AG10803 (cell line): Measurements from ENCODE around the gene CHRNB4.

ENCODE experiments used
- DNase-seq: peaks from one replicate; pipeline ENCODE4 v3.0.0; 2010; ENCODE audit warnings: low read depth
- H3K4me3 ChIP-seq: 2 replicates; pipeline ENCODE4 v1.5.1; 2011; ENCODE audit warnings: mild to moderate bottlenecking, low read length, control low read depth
- TF ChIP-seq, protein P1 (sequence below): conservative IDR thresholded peaks from 2 replicates; pipeline ENCODE4 v1.5.1; 2011; ENCODE audit warnings: mild to moderate bottlenecking, low read length, control low read depth, inconsistent platforms

CHRNB4 gene

DNA sequence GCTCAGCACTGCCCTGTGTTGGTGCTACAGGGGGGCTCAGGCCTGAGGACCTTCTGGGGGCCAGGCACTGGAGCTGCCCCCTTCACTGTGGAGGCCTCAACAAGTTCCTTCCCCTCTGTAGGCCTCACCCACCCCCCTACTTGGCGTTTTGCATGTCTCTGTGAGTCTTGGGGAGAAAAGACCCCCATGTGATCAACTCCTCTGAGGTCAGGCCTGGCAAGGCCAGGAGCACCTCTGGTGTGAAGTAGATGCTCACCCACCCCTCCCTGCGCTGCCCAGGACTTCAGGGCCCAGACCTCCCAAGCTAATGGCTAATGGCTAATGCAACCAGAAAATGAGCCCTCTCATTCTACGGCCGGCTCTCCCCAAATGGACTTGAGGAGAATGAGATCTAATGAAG is 34.2 kb upstream of the CHRNB4 start:
- TF ChIP-seq, protein P1, sequence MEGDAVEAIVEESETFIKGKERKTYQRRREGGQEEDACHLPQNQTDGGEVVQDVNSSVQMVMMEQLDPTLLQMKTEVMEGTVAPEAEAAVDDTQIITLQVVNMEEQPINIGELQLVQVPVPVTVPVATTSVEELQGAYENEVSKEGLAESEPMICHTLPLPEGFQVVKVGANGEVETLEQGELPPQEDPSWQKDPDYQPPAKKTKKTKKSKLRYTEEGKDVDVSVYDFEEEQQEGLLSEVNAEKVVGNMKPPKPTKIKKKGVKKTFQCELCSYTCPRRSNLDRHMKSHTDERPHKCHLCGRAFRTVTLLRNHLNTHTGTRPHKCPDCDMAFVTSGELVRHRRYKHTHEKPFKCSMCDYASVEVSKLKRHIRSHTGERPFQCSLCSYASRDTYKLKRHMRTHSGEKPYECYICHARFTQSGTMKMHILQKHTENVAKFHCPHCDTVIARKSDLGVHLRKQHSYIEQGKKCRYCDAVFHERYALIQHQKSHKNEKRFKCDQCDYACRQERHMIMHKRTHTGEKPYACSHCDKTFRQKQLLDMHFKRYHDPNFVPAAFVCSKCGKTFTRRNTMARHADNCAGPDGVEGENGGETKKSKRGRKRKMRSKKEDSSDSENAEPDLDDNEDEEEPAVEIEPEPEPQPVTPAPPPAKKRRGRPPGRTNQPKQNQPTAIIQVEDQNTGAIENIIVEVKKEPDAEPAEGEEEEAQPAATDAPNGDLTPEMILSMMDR: no peak
- no peak for DNase-seq
- no peak overlapping the region for H3K4me3 ChIP-seq

DNA sequence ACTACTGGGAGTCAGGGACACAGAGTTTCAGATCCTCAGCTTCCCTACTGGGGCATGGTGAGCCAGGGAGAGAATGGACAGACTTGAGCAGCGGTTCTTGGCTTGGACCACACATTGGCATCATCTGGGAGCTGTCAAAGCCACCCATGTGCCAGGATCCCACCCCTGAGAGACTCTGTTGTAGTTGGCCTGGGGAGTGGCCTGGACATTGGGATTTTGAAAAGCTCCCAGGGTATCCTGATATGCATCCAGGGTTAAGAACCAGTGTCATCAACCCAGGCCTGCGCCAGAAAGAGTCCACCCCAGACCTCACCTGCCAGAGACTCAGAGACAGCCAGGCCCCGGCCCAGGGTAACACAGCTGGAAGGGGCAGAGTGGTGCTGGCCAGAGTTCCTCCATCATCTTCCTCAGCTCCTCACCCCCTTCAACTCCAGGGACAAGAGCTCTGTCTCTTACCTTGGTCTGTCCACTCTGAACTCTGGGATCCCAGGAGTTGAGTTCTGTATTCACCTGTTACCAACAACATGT is 33.0 kb upstream of the CHRNB4 start:
- TF ChIP-seq, protein P1: no peak
- no peak overlapping the region for H3K4me3 ChIP-seq
- no peak for DNase-seq

DNA sequence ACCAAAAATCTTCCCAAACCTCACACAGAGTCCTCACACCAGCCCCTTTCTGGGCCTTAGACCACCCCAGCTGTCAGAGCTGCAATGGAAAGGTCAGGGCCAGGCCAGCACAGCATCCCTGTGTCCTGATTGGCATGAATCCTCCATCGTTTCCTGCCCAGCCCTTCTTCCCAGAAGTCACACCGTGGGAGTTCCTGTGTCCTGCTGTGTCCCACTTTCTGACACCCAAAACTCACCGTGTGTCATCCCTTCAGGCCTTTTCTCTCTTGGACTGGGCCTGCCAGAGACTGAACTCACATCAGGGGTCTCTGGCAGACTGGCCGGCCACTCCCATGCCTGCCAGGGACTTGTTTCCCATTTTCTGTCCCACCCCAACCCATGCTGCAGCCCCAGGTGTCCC is 32.5 kb upstream of the CHRNB4 start:
- H3K4me3 ChIP-seq: no peak overlapping the region
- TF ChIP-seq, protein P1: no peak
- no peak for DNase-seq

DNA sequence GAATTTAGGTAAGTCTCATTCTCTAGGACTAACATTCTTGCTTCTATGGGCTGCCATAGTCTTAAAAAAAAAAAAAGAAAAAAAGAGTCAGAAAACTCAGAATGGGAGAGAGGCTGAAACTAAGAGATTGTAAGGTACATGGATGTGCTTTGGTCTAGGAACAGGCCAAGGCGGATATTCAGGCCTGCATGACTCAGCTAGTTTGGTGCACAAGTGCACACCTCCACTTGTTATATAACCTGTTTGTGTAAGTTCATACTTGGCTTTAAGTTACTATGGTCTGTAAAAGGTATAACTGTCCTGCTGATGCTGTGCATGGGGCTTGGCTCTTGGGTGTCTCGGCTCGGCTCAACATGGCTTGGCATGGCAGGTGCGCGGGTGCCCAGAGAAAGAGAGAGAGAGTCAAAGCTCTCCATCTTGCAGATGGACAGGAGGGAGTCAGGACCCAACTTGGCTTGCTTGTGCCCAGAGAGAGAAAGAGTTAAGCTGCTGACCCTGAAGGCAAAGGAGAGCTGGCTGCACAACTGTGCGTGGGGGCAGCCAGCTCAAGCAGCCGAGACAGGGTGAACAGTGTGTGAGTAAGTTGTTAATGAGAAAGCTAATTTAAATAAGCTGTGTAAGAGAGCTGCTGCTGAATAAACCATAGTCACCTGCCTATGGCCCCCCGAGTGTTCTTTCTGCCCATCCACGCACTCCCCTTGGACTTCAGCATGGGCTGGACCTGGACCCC is 31.4 kb upstream of the CHRNB4 start:
- no peak overlapping the region for H3K4me3 ChIP-seq
- DNase-seq: no peak
- TF ChIP-seq, protein P1: no peak

DNA sequence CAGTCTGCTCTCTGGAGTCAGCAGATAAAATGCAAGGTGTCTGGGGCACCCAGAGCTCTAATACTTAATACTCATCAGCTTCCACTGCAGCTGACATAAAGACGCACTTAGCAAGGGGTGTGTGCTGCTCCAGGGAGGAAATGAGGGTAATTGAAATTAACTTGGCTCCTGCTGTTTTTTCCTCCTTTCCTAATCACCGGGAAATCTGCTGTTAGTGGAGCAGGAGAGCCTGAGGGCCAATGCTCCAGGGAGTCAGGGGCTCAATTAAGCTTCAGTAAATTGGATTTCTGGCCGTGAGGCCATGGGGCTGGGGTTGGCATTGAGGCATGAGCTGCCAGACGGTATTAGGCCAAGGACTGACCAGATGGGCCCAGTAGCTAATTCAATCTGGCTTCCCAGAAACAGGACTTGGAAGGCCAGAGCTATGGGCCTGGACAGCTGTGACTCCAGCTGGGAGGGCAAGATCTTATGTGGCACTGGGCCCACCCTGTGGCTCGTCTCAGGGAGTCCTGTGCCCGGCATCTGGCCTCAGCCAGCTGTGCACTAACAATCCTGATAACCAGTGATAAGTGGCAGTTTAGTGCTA is 30.7 kb upstream of the CHRNB4 start:
- no peak for DNase-seq
- no peak overlapping the region for H3K4me3 ChIP-seq
- TF ChIP-seq, protein P1: no peak

DNA sequence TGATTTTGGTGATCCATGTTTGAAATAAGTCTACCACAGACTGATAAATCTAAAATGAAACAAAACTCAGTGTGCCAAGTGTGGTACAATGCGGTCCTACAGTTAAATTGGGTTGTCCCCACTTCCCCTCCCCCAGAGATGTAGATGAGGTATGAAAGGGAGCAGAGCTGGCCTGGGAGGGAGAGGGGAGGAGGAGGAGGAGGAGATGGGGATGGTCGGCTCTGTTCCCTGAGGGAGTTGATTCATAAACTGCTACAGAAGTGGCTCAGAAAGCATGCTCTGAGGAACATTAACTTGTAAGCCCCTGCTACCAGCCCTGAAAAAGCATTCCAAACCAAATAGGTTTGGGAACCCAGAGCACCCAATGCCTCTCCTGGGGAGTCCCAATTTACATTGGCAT is 28.0 kb upstream of the CHRNB4 start:
- no peak for DNase-seq
- TF ChIP-seq, protein P1: no peak
- no peak overlapping the region for H3K4me3 ChIP-seq

DNA sequence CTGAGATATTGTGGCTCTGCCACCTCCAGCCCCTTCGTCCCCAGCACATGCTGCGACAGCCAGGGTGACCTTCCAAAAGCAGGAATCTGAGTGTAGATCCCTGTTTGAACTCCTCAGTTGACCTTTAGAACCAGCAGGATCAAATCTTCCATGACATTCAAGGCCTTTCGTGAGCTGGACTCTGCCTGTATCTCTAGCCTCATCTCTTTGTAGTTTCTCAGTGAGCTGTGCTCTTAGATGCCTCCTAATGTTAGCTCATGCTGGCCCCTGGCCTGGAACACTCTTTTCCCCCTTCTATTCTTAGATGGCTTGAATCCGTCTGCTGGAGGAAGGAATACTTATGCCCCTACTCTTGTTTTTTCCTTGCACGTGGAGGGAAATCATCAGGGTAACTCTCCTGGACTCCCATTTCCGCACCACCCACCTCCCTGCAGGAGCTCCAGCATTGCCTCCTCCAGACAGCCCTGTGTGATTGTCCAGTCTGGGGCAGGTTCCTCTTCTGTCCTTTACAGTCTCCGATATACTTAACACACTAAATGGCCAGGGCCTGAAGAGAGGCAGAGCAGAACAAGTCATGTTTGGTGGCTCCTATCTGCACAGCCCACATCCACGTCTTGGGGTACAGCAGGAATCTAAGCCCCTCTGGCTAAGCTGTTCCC is 26.7 kb upstream of the CHRNB4 start:
- TF ChIP-seq, protein P1: no peak
- H3K4me3 ChIP-seq: no peak overlapping the region
- no peak for DNase-seq
